GM13977 (cell line): Measurements from ENCODE around the gene PLVAP.
A peak's percentile ranks its signal among the peaks of the same experiment; 100 is the strongest.

ENCODE experiments used
- DNase-seq: peaks from one replicate; pipeline ENCODE4 v3.0.0; 2012; ENCODE audit warnings: low spot score
- CTCF ChIP-seq: IDR thresholded peaks from 2 replicates; pipeline ENCODE4 v1.5.1; 2012; ENCODE audit warnings: mild to moderate bottlenecking, control low read depth; ENCODE audit not compliant: insufficient read depth; ENCODE audit errors: extremely low read depth, missing control alignments
- in situ Hi-C: fragments of 300-500 bp; cut with MboI; formaldehyde crosslinking; loops from one replicate; pipeline ENCODE4 v1.12.0; 2022; ENCODE audit warnings: low sequenced_read_pairs, low pct_unique_long_range_greater_than_20kb, mixed read lengths, inconsistent platforms; ENCODE audit not compliant: unreplicated experiment

The PLVAP gene

DNA sequence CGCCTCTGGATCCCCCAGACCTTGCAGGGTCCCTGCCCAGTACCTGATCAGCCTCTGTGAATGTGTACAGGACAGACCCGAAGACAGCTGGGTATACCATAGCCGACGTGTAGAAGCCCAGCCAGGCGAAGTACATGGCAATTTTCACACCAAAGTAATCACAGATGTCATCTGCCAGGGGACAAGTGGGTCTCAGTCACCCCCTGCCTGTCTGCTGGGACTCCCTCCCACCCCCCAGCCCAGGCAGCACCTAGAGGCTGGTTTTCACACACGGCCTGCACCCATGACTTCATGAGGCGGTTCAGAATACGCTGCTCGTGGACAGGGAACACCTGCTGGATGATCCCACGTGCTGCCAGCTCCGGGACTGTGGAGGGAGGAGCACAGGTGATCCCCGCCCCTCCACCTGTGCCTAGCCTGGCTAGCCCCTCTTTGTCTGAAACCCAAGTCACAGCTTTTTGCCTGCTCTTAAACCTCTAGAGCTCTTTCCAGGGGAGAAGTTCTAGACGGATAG is 46.0 kb downstream of the PLVAP start:
- no peak for DNase-seq
- TF ChIP-seq CTCF, result no peak
- in situ Hi-C loops, result no loop called here

- no peak for DNase-seq
- in situ Hi-C loops, result no loop called here
- no peak for TF ChIP-seq CTCF
Observed at GRCh38 chr19:17330262-17331044, 46.7 kb downstream of the PLVAP start.

DNA sequence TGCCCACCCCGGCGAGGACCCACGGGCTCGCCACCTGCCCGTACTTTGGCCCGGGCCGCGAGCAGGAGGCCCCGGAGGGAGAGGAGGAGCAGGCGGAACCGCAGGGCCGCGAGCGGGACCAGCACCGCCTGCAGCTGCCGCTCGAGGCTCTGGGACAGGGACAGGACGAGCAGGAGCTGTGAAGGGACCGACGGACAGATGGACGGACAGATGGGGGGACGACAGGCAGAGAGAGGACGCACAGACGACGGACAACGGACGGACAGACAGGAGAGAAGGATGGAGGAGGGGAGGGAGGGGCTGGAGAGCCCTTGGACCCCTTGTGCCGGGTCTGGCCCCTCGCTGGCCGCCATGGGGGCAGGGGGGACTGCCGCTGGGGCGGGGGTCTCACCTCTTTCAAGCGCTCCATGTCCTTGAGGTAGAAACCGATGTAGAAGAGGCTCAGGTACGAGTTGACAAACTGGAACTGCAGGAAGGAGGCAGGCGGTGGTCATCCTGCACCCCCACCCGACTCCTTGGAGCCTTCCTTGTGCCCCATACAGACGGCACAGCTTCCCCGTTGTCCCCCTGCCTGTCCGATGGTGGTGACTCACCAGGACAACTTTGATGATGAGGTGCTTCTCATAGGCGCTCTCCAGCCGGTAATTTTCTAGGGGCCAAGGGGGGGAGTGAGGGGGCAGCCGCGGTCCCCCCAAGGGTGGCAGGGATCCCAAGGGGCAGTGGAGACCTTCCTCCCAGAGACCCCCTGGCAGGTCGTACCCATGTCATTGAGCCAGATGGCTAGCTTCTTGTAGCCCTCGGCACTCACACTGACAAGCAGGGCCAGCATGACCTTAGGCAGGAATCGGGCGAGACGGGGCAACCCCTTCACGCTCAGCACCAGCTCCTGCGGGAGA is 47.5 kb downstream of the PLVAP start:
- no peak for TF ChIP-seq CTCF
- in situ Hi-C loops, result no loop called here
- DNase-seq, result peak; percentile 35

- peak; percentile 73 for DNase-seq
- no peak for TF ChIP-seq CTCF
- in situ Hi-C loops, result no loop called here
Observed at GRCh38 chr19:17328517-17329365, 48.4 kb downstream of the PLVAP start.

DNA sequence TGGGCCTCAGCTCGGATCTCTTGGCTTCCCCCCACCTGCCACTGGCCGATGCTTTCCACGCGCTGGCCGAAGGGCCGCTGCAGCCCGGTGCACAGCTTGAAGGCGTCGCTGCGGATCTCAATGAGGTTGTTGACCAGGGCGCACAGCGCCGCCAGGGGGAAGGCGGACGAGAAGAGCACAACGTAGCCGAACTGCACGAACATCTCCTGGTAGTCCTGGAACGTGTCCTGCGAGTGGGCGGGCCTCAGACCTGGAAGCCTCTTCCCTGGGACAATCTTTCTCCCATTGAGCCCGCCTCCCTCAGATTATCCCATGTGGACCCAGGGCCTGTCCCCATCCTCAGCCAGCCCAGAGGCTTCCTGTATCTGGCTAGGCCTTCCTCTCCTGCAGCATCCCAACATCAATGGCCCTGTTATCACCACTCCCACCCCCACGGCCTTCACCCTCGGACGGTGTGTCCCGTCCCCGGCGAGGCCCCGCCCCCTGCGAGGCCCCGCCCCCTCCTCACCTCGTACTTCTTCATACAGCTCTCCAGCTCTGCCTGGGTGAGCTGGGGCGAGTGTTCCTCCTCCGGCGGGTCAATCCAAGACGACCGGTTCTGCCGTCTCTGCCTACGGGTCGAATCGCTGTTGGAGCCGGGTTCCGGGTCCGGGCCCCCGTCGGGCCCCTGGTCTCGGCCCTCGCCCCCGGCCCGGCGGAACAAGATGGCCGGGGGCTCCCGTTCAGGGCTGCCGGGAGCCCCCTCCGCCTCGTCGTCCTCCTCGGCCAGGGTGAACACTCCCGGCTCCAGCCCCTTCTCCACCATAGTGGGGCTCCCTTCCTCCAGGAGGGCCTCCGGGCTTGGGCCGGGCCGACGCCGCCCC is 49.3 kb downstream of the PLVAP start:
- peak; percentile 90 for DNase-seq
- TF ChIP-seq CTCF, result no peak
- in situ Hi-C loops, result no loop called here
